RPMI7951 (cell line): ENCODE measurements around the gene NEK11. TPM values are rescaled to one million over a fixed set of nuclear protein-coding genes. Genes with fewer than 3 reads are reported as not detected.

Experiments
- DNase-seq: peaks from one replicate; pipeline ENCODE4 v3.0.0-alpha.2; 2012; ENCODE audit warnings: low read depth
- total RNA-seq: library from RNA; depleted of rRNA; stranded (reverse); fragments of >200 nt; shearing (Covaris generic); gene quantifications from 2 replicates; pipeline ENCODE4 v1.2.3, GENCODE V29; 2014; rRNA removed

NEK11 gene, protein sequence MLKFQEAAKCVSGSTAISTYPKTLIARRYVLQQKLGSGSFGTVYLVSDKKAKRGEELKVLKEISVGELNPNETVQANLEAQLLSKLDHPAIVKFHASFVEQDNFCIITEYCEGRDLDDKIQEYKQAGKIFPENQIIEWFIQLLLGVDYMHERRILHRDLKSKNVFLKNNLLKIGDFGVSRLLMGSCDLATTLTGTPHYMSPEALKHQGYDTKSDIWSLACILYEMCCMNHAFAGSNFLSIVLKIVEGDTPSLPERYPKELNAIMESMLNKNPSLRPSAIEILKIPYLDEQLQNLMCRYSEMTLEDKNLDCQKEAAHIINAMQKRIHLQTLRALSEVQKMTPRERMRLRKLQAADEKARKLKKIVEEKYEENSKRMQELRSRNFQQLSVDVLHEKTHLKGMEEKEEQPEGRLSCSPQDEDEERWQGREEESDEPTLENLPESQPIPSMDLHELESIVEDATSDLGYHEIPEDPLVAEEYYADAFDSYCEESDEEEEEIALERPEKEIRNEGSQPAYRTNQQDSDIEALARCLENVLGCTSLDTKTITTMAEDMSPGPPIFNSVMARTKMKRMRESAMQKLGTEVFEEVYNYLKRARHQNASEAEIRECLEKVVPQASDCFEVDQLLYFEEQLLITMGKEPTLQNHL
- 4.0 and 5.0 TPM in 2 replicates for total RNA-seq

DNA sequence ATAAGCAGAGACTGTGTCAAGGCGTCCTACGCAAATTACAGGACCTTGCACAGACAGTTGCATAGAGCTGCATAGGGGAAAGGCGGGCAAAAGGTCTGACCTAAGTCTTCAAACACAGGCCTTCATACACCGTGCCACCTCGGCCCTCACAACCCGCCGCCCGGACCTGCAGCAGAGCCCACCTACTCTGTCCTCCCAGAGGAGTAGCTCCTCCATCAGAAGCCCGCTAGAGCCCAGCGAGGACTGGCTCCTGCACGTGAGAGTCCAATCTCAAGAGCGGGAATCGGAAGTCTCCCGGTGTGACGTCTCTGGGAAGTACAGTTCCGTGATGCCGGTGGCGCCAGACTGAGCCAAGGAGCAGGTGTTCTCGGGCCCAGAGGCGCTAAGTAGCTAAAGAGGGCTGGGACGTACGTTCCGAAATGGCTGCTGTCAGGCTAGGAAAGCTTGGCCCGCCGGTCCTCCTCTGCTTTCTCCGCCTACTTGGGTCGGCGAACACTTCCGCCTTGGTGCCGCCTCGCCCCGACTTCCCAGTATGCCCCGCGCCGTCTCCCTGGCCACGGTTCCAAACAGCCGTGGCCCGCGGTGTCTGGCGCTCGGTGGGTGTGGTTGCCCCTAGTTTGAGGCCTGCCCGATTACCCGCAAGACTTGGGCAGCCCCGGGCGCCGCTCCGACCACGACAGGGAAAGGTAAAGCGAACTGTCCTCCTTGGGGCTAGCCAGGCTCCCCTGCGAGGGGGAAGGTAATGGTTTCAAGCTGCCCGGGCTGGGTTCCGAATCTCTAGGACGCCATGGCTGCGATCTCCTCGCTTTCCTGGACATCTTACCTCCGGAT lies at the start of gene NEK11, which contains the start of gene ASTE1:
Gene NEK11, plus strand, starts transcription at position 557 of the 831 bp plus-strand sequence. CDS start 2,832 bp downstream, outside the sequence.
Gene ASTE1, minus strand, starts transcription at position 505 of the 831 bp plus-strand sequence. CDS start 1,519 bp downstream, outside the sequence.
- peak; percentile 88 for DNase-seq

DNA sequence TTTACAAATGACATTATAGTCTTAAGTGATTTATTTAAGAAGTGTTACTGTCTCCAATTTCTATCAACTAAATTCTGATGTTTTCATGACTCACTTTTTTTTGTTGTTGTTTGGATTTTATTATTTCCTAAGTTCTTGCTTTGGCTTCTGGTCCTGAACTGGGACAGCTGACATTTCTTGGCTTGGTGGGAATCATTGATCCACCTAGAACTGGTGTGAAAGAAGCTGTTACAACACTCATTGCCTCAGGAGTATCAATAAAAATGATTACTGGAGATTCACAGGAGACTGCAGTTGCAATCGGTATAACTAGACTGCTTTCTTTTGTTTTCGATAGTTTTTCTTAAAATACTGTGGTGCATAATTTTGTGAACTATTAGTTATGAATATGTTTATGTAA lies 47.6 kb upstream of the NEK11 start:
- DNase-seq = no peak

DNA sequence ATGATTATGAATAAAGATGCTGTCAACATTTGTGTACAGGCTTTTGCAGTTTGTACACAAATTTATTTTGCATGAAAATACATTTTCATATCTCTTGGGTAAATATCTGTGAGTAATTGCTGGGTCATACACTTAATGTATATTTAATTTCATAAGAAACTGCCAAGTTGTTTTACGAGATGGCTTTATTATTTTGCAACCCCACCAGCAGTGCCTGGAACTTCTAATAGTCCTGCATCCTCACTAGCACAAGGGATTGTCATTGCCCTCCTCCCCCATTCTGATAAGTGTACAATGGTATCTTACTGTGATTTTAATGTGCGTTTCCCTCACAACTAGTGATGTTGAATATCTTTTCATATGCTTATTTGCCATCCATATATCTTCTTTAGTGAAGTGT lies 45.2 kb upstream of the NEK11 start:
- no peak for DNase-seq

DNA sequence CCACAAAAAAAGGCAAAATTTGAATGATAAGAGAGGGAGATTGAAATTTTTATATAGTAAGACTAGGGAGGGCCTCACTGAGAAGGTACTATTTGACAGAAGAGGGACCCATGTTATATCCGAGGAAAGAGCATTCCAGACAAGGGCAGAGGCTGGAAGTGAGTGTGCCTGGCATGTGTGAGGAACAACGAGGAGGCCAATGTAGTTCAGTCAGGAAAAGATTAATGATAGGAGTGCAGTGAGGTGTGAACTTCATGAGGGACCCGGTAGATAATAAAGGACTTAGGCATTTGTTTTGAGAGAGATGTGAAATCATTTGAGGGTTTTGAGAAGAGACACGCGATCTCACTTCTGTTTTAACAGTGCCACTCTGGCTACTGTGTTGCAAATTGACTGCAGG lies 36.4 kb upstream of the NEK11 start:
- DNase-seq = no peak

DNA sequence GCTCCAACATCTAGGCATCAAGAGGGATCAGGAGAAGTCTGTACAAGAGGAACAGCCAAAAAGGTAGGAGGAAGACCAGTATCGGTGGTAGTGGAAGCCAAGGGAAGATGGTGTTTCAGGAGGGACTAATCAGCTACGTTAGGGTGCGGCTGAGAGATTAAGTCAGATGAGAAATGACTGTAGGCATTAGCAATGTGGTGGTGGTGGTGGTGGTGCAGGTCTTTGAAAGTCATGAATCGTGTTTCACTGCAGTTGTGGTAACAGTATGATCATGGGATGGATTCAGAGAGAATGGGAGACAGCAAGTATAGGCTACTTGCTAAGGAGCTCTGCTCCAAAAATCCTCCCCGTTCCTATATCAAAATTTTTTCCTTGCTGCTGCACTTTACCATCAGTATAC lies 35.6 kb upstream of the NEK11 start:
- DNase-seq = no peak

DNA sequence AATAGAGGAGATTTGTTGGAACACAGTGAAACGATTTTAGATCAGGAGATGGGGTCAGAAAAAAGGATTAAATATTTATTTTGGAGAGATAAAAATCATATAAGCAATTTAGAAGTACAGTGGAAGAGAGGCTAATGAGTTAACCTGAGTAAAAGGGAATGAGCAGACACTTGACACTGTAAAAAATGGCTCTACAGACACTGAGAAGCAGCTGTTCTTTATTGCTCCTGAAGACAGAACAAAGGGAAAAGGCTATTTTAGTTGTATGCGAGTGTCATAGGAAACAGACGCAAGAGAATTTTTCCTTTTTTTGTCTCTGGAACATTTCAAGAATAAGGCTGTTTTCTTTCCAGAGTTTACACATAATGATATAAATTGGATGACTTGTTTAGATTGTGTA lies 34.3 kb upstream of the NEK11 start:
- DNase-seq = no peak

DNA sequence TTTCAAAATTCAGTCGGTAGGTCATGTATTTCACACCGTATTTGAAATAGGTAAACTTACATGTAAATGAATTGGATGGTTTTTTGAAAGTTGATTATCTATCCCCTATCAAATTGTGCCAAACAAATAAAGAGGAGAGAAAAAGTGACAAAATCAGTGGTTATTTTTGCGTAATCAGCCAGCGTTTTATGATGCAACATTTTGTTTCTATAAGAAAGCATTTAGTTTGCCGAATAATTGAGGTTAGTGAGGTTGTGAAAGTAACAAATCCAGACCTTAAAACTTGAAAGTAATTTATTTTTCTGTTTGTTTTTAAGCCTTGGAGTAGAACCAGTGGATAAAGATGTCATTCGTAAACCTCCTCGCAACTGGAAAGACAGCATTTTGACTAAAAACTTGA lies 29.4 kb upstream of the NEK11 start:
- DNase-seq = no peak

DNA sequence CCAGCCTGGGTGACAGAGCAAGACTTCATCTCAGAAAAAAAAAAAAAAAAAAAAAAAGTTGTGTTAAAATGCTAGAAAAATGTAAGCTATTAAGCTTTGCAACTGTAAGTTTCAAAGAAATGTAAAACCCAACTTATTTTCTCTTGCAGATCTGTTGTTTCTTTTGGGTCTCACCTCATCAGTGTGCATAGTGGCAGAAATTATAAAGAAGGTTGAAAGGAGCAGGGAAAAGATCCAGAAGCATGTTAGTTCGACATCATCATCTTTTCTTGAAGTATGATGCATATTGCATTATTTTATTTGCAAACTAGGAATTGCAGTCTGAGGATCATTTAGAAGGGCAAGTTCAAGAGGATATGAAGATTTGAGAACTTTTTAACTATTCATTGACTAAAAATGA lies 25.6 kb upstream of the NEK11 start:
- no peak for DNase-seq

DNA sequence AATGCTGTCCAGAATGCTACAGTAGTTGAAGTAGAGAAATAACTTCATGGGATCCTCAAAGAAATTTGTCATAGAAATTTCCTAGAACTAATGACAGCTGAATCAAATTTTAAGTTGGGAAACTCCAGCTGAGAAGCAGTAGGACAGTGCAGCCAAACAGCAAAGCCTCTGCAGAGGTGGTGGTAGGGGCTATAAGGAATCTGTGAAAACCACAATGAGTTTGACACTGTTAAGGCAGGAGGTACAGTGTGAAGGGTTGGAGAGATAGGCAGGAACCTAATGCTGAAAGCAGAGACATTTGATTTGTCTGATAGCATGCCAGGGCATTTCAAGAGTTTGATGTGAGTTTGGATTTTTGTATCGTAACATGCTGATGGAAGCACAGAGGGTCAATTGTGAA lies 22.1 kb upstream of the NEK11 start:
- no peak for DNase-seq

DNA sequence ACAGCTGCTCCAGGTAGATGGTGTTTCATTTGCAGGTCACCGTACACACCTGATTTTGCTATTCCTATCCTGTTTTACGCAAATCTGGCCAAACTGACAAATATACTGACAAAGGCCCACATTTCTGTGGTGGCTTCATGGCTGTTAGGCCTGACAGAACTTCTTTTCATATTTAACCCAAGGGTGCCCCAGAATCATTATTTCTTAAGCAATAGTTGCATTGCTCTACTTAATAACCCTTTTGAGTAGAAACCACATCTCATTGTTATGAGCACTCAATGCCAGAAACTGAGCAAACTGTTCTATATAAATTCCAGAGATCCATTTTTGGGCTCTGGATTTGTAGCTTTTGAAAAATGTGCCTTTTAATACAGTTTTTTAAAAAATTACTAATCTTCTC lies 19.4 kb upstream of the NEK11 start:
- DNase-seq = no peak

DNA sequence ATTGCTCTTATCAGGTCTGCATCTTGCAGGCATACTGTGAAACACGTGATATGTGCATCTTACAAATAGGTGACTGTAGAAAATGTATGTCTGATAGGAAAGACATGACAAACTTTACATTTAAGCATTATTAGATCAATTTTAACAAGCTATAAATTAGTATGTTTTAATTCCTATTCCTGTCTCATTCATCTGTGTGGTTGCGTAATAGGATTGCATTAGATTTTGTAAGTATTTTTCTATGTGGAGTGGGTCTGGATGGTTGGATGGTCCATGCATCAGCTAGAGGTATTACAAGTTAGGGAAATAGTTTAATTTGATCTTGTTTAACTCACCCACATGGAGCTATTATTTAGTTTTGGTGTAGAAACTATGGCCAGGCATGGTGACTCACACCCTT lies 18.9 kb upstream of the NEK11 start:
- no peak for DNase-seq

DNA sequence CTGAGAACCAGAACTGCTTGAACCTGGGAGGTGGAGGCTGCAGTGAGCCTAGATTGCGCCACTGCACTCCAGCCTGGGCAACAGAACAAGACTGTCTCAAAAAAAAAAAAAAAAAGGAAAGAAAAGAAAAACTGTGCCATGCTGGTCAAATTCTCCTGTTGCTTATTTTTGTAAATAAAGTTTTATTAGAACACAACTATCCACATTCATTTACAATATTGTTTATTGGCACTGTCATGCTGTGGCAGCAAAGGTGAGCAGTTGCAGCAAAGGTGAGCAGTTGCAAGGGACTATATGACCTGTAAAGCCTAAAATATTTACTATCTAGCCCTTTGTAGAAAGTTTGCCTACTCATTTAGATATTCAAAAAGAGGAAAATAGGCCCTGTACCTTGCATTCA lies 18.4 kb upstream of the NEK11 start:
- no peak for DNase-seq

DNA sequence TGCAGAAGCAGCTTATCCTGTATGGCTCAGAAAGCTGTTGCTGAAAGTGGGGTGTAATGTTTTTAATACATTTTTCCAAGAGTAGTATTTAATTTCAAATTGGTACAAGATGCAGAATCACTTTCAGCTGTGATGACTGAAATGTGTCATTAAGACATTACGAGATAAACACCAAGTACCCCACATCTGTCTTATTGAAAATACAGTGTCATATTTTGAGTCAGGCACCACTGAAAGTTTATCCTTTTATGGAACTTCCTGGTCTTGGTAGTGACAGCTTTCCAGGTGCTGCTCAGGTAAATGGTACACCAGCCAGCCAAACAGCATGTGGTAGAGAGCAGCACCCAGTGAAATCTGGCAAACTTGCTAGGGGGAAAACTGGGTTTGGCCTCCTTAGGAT lies 17.0 kb upstream of the NEK11 start:
- DNase-seq = no peak

DNA sequence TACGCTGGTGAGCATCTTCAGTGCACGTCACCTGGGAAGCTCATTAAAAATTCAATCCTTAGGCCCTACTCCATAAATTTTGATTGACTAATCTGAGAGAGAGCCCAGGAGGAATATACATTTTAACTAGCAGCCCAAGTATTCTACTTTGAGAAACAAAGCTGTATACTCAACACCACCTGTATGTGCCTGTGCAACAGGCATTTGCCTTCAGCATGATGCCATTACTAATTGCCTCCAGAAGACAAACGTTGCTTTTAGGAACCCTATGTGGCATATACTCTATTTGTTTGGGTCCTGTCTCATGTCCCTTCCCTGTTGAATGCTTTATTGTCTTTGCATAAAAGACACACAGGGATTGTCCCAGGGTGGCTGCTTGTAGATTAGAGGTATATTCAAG lies 7.7 kb upstream of the NEK11 start:
- DNase-seq = no peak

DNA sequence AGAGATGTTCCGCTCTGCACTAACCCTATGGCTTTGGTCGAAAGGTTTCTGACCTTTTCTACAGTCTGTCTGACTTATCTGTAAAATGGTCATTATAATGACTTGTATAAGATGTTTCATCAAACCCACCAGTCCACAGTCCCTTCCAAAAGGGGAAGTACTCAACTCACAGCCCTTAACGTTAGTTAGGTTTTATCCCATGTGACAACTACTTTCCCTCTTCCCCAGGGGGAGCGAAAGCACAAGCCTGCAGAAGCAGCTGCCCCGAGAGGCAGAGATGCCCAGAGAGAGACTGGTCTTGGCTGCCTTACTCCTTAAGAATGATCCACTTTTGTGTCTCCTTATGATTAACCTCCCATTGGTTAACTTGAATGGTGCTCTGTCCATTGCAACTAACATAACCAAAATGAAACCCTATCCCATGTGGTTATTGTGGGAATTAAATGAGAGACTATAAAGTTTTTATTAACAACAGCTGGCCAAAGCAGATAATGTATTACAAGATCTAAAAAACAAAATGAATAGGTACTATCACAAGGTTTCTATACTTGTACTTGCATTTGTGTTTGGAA lies 6.5 kb upstream of the NEK11 start:
- DNase-seq = peak; percentile 22

DNA sequence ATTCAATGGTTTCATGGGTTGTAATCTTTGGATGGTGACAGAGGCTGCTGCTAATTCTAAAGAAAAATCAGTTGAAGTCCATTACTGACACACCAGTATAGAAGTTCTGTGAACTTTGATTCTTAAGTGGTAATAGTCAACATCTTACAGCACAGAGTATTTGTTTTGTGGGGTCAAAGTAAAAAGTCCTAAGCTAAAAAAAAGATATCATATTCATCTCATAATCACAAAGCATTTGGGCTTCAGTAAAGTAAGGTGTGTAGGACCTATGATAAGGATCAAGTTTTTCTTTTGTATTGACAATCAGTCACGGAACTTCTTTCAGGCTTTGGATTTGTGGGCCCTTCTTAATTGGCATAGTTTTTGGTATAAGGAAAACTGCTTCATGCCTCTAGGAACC lies 1.1 kb upstream of the NEK11 start:
- no peak for DNase-seq

DNA sequence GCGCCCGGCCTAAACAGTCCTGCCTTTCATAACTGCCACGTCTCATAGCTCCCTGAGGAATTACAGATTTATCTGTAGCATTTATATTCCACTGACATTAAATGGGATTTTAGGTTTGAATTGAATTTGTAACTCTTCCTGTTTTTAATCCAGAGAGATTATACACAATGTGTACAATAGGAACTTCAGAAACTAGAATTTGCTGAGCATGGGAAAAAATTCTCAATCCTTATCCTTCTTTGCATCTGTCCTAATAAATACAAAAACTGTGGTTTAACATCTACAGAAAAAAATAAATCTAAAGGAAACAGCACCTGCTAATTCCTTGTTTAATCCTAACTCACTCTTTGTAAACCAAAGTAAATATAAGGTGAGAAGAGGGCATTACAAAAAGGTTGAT lies 2.2 kb downstream of the NEK11 start:
- no peak for DNase-seq

DNA sequence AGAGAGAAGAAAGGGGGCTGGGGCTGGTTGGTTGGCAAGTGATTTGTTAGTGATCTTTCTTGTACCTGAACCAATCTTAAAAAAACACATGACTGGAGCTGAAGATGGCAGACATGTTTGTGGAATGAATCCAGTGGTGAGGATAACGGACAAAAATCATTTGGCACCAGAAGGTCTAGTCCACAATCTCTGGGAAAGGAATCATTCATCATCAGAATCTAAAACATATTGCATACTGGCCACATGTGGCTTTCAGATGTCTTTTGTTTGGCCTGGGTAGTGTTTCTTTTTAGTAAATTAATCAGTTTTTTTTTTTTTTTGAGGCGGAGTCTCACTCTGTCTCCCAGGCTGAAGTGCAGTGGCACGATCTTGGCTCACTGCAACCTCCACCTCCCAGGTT lies 5.0 kb downstream of the NEK11 start:
- no peak for DNase-seq

DNA sequence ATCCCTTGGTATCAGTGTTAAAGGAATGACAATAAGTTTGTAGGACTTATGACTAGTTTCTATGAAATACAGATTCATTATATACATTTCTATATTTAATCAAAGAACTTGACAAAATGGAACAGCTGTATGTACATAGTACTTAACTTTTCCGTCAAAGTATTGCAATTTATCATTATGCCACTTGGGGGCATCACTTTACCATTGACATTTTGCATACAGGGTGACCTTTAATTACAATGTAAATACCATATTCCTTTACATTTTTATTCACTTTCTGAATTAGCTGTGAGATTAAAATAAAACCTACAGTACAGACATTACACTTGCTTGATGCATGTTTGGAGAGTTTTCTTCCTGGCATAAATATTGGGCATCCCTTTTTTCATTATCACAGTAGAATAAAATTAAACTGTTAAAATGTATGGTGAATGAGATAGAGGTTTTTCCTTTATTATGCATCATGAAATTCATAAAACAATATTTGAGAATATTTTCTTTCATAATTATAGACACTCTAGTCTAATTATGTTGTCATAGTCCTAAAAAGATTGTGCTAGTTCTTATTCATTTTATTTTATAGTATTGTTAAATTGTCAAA lies 6.9 kb downstream of the NEK11 start:
- DNase-seq = peak; percentile 39

DNA sequence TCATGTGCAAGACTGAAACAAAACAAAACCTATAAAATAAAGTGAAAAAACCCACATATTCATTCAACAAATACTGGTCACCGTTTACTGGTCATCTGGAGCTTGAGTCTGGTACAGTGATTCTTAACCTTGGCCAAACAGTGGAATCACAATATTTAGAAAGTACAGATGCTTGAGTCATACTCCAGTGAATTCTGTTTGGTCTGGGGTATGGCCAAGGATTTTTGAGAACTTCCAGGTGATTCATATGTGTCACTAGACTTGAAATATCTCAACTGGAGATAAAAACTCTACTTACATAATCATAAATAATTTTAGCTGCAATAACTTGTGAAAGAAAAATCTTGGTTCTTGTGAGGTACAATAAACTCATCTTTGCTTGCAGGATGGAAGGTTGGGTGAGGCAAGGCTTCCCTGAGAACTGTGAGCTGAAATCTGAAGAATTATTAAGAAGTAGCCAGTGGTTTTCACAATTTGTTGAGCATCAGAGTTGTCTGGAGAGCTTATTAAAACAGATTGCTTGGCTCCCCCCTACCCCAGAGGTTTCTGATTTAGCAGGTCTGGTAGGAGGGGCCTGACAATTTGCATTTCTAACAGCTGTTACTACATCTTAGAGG lies 9.6 kb downstream of the NEK11 start:
- peak; percentile 55 for DNase-seq

DNA sequence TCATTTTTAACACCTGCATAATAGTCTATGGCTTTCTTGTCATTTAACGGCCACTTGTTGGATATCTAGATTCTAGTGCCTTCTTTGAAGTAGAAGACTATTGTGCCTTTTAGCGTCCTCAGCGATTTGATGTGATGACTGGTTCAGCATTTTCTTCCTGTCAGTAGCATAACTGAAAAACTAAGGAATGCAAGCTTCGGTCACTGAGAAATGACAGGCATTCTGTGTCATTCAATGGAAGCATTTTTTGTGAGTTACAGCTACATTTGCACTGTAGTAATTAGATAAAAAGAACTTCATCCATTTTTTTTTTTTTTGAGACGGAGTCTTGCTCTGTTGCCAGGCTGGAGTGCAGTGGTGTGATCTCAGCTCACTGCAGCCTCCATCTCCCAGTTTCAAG lies 10.3 kb downstream of the NEK11 start:
- peak; percentile 47 for DNase-seq
